Mesendoderm (in vitro differentiated cells): ENCODE data around the gene CENPO.

ENCODE experiments used
- DNase-seq: peaks from one replicate; pipeline ENCODE4 v3.0.0; 2013
- H2AK5ac ChIP-seq: 2 replicates; pipeline ENCODE4 v1.6.1; 2013; ENCODE audit warnings: low read length, inconsistent platforms
- H2BK120ac ChIP-seq: 2 replicates; pipeline ENCODE4 v1.6.1; 2013; ENCODE audit warnings: low read depth, mild to moderate bottlenecking, low read length, moderate library complexity, mixed read lengths
- H2BK15ac ChIP-seq: replicated peaks from 2 replicates; pipeline ENCODE4 v1.6.1; 2013; ENCODE audit warnings: low read depth, mild to moderate bottlenecking, moderate library complexity
- H2BK5ac ChIP-seq: 2 replicates; pipeline ENCODE4 v1.6.1; 2013; ENCODE audit warnings: low read length, inconsistent platforms
- H3K18ac ChIP-seq: 2 replicates; pipeline ENCODE4 v1.6.1; 2013; ENCODE audit warnings: mild to moderate bottlenecking, low read length, mixed read lengths
- H3K23ac ChIP-seq: one replicate; pipeline ENCODE4 v1.6.1; 2013; ENCODE audit warnings: low read length
- H3K27ac ChIP-seq: 2 replicates; pipeline ENCODE4 v1.5.1; 2013; ENCODE audit warnings: low read depth, mild to moderate bottlenecking, inconsistent platforms, low read length, moderate library complexity
- H3K27me3 ChIP-seq: 2 replicates; pipeline ENCODE4 v1.6.1; 2013; ENCODE audit warnings: low read length, control low read depth, mild to moderate bottlenecking, inconsistent platforms; ENCODE audit not compliant: insufficient read depth, poor library complexity
- H3K36me3 ChIP-seq: 2 replicates; pipeline ENCODE4 v1.6.1; 2013; ENCODE audit warnings: low read length, inconsistent platforms; ENCODE audit not compliant: control insufficient read depth, insufficient read depth
- H3K4ac ChIP-seq: one replicate; pipeline ENCODE4 v1.6.1; 2013; ENCODE audit warnings: low read depth, mild to moderate bottlenecking, low read length, moderate library complexity
- H3K4me1 ChIP-seq: 2 replicates; pipeline ENCODE4 v1.6.1; 2013; ENCODE audit warnings: low read depth, low read length, inconsistent platforms; ENCODE audit not compliant: control insufficient read depth
- H3K4me2 ChIP-seq: 2 replicates; pipeline ENCODE4 v1.6.1; 2013; ENCODE audit warnings: low read length
- H3K4me3 ChIP-seq: 2 replicates; pipeline ENCODE4 v1.5.1; 2013; ENCODE audit warnings: mild to moderate bottlenecking, low read length
- H3K56ac ChIP-seq: one replicate; pipeline ENCODE4 v1.6.1; 2013; ENCODE audit warnings: low read length
- H3K79me1 ChIP-seq: 2 replicates; pipeline ENCODE4 v1.6.1; 2013; ENCODE audit warnings: low read length, inconsistent platforms
- H3K79me2 ChIP-seq: 2 replicates; pipeline ENCODE4 v1.6.1; 2013; ENCODE audit warnings: mild to moderate bottlenecking, low read length; ENCODE audit not compliant: control insufficient read depth, insufficient read depth
- H3K9ac ChIP-seq: 2 replicates; pipeline ENCODE4 v1.6.1; 2013; ENCODE audit warnings: low read length, inconsistent platforms
- H4K5ac ChIP-seq: one replicate; pipeline ENCODE4 v1.6.1; 2013; ENCODE audit warnings: low read length
- H4K8ac ChIP-seq: one replicate; pipeline ENCODE4 v1.6.1; 2013; ENCODE audit warnings: low read depth, mild to moderate bottlenecking, control low read depth, low read length, moderate library complexity
- WGBS: extraction: QIAGEN DNeasy Blood & Tissue Kit; methylation state at CpG from one replicate; pipeline ENCODE4 v1.1.7; 2013; ENCODE audit warnings: low lambda C conversion rate, missing lambda C conversion rate; ENCODE audit not compliant: insufficient coverage; ENCODE audit errors: extremely low coverage; 5-methylcytosine and 5-hydroxymethylcytosine counted together

CENPO gene

GRCh38 chr2:24839729-24840128 is 46.5 kb downstream of the CENPO start:
- H4K5ac ChIP-seq = no peak overlapping the region
- no peak overlapping the region for H3K56ac ChIP-seq
- whole genome bisulfite sequencing = no CpG with 5 or more reads among the region's 15 CpGs
- no peaks in the 10 kb centered on the region for H3K27me3 ChIP-seq
- H3K79me1 ChIP-seq = no peaks in the 10 kb centered on the region
- H3K36me3 ChIP-seq = no peaks in the 10 kb centered on the region
- H3K4ac ChIP-seq = no peak overlapping the region
- no peak overlapping the region for H3K18ac ChIP-seq
- no peaks in the 10 kb centered on the region for H3K79me2 ChIP-seq
- H2BK15ac ChIP-seq = no peak overlapping the region
- no peak overlapping the region for H3K23ac ChIP-seq
- no peak for DNase-seq
- no peak overlapping the region for H3K9ac ChIP-seq
- no peak overlapping the region for H3K4me2 ChIP-seq
- no peak overlapping the region for H3K27ac ChIP-seq
- H3K4me1 ChIP-seq = no peaks in the 10 kb centered on the region
- no peak overlapping the region for H2BK5ac ChIP-seq
- H2AK5ac ChIP-seq = no peak overlapping the region
- H2BK120ac ChIP-seq = no peak overlapping the region
- no peak overlapping the region for H4K8ac ChIP-seq
- no peak overlapping the region for H3K4me3 ChIP-seq

- Histone ChIP-seq H3K36me3 (no peaks in the 10 kb centered on the region), H3K9ac (no peak overlapping the region)
- no CpG with 5 or more reads among the region's 17 CpGs for whole genome bisulfite sequencing
Observed at GRCh38 chr2:24840164-24840869, 47.1 kb downstream of the CENPO start.

GRCh38 chr2:24840962-24841945 is 48.0 kb downstream of the CENPO start:
- Histone ChIP-seq H3K79me1 (no peaks in the 10 kb centered on the region), H3K79me2 (no peaks in the 10 kb centered on the region), H3K27me3 (no peaks in the 10 kb centered on the region), H2BK5ac (no peak overlapping the region), H4K5ac (no peak overlapping the region), H3K23ac (no peak overlapping the region), H3K56ac (no peak overlapping the region), H3K36me3 (no peaks in the 10 kb centered on the region), H3K4me3 (no peak overlapping the region), H3K4ac (no peak overlapping the region), H3K18ac (no peak overlapping the region), H4K8ac (no peak overlapping the region), H3K4me2 (no peak overlapping the region), H2BK120ac (no peak overlapping the region), H3K4me1 (no peaks in the 10 kb centered on the region), H3K9ac (no peak overlapping the region), H3K27ac (no peak overlapping the region), H2AK5ac (no peak overlapping the region), H2BK15ac (no peak overlapping the region)
- DNase-seq = no peak
- WGBS = no CpG with 5 or more reads among the region's 26 CpGs

More at GRCh38 chr2:24840164-24840869, 47.1 kb downstream of the CENPO start:
- H3K23ac ChIP-seq = no peak overlapping the region
- no peak overlapping the region for H3K18ac ChIP-seq
- no peak overlapping the region for H3K27ac ChIP-seq
- no peak for DNase-seq
- H2BK120ac ChIP-seq = no peak overlapping the region
- no peak overlapping the region for H3K4me2 ChIP-seq
- no peak overlapping the region for H3K4me3 ChIP-seq
- H2BK5ac ChIP-seq = no peak overlapping the region
- no peak overlapping the region for H3K56ac ChIP-seq
- H2BK15ac ChIP-seq = no peak overlapping the region
- no peaks in the 10 kb centered on the region for H3K4me1 ChIP-seq
- no peak overlapping the region for H4K5ac ChIP-seq
- no peak overlapping the region for H3K4ac ChIP-seq
- no peaks in the 10 kb centered on the region for H3K27me3 ChIP-seq
- H4K8ac ChIP-seq = no peak overlapping the region
- no peaks in the 10 kb centered on the region for H3K79me1 ChIP-seq
- H2AK5ac ChIP-seq = no peak overlapping the region
- no peaks in the 10 kb centered on the region for H3K79me2 ChIP-seq

- H3K4me1 ChIP-seq = no peaks in the 10 kb centered on the region
- no peak overlapping the region for H3K56ac ChIP-seq
- H3K79me2 ChIP-seq = no peaks in the 10 kb centered on the region
- no peak overlapping the region for H2AK5ac ChIP-seq
- no peak overlapping the region for H3K27ac ChIP-seq
- no peaks in the 10 kb centered on the region for H3K79me1 ChIP-seq
- no peak for DNase-seq
- no peak overlapping the region for H4K8ac ChIP-seq
- H3K36me3 ChIP-seq = no peaks in the 10 kb centered on the region
- WGBS = no CpG with 5 or more reads among the region's 39 CpGs
- H2BK5ac ChIP-seq = no peak overlapping the region
- H3K9ac ChIP-seq = no peak overlapping the region
- H3K4me3 ChIP-seq = no peak overlapping the region
- H2BK120ac ChIP-seq = no peak overlapping the region
- no peaks in the 10 kb centered on the region for H3K27me3 ChIP-seq
- H3K18ac ChIP-seq = no peak overlapping the region
- no peak overlapping the region for H3K4ac ChIP-seq
- H3K4me2 ChIP-seq = no peak overlapping the region
- no peak overlapping the region for H3K23ac ChIP-seq
- H4K5ac ChIP-seq = no peak overlapping the region
- no peak overlapping the region for H2BK15ac ChIP-seq
Observed at GRCh38 chr2:24842081-24843050, 49.1 kb downstream of the CENPO start.

GRCh38 chr2:24843330-24843860 is 50.2 kb downstream of the CENPO start:
- no peaks in the 10 kb centered on the region for H3K36me3 ChIP-seq
- no peak overlapping the region for H3K4me3 ChIP-seq
- H2BK5ac ChIP-seq = no peak overlapping the region
- no peak overlapping the region for H2BK15ac ChIP-seq
- no peak overlapping the region for H4K5ac ChIP-seq
- DNase-seq = no peak
- H3K56ac ChIP-seq = no peak overlapping the region
- H3K79me2 ChIP-seq = no peaks in the 10 kb centered on the region
- no peaks in the 10 kb centered on the region for H3K27me3 ChIP-seq
- H3K79me1 ChIP-seq = no peaks in the 10 kb centered on the region
- no peaks in the 10 kb centered on the region for H3K4me1 ChIP-seq
- no peak overlapping the region for H3K18ac ChIP-seq
- H3K27ac ChIP-seq = no peak overlapping the region
- WGBS = no CpG with 5 or more reads among the region's 12 CpGs
- H3K4me2 ChIP-seq = no peak overlapping the region
- no peak overlapping the region for H4K8ac ChIP-seq
- no peak overlapping the region for H2AK5ac ChIP-seq
- no peak overlapping the region for H3K23ac ChIP-seq
- H3K9ac ChIP-seq = no peak overlapping the region
- no peak overlapping the region for H3K4ac ChIP-seq
- no peak overlapping the region for H2BK120ac ChIP-seq
